NCI-H2107 treated with DMSO at 0.1 percent for 48 hours (cell line): ENCODE measurements around the gene COX8A.

Source experiments
- DNase-seq: peaks from one replicate; lab custom pipeline; 2025; ENCODE audit not compliant: unreplicated experiment; lab: John Stamatoyannopoulos, UW

The COX8A gene

GRCh38 chr11:64001484-64002420, 27.3 kb downstream of the COX8A start:
- DNase-seq, result no peak

DNA sequence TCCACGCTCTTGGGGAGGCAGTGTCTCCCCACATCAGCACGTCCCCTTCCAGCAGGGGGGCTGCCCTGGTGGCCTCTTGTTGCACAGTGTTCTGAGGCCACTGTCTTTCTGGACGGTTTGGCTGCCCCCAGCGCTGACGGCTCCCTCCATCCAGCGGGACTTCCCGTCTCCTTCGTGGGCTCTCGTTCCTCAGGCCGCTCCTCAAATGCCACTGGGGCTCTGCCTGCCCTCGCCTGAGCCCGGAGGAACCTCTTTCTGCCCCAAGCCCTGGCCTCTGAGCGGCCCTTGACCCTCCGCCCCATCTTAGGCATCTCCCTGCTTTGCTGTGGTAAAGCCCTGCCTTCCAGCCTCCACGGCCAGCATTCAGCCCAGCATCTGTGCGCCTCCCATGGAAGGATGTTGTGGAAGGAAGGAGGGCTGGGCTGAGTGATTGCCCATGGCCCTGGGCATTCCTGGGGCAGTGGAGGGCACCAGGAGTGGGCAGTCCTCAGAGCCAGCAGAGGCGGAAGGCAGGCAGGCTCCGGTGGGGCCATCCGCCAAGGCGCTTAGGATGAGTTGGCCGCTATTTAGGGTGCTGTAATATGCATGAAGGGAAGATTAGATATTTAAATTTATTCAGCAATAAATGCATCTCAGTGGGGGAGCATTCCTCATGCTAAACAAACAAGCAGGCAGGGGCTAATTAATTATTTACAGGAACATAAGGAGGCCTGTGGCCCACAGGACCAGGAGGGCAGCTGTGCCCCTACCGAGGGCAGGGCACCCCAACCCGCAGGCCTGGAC, 29.6 kb downstream of the COX8A start:
- DNase-seq, result no peak

DNA sequence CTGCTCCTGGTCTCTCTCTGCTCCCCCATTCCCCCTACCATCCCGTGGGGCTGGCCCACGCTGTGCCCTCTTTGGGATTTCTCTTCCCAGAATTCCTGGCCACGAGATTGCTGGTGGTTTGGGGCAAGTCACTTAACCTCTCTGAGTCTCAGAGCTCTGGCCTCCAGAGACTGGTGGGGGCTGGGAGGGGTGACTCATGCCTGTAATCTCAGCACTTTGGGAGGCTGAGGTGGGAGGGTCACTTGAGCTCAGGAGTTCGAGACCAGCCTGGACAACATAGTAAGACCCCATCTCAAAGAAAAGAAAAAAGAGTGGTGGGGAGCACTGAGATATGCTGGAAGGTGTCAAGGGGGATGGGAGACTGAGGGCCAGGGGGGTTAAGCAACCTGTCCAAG, 30.2 kb downstream of the COX8A start:
- DNase-seq, result no peak

- no peak for DNase-seq
Measured at GRCh38 chr11:64005691-64006090, 31.3 kb downstream of the COX8A start.

DNA sequence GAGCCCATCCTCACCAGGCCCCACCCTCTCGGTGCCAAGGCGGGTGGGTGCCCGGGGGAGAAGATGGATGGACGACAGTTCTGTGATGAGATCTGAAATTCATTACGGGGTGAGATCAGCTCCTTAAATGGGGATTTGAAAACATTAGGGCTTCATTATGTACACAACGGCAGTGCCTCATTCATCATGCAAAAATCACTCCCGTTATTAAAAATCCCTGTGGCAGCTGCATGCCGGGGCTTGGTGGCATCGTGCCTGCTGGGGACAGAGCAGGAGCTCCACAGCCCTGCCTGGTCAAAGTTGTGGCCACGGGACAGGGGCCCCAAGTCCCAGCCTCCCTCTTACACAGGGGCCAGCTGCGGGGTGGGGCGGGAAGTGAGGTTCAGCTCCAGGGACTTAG, 32.0 kb downstream of the COX8A start:
- DNase-seq, result no peak

- DNase-seq, result no peak
Measured at GRCh38 chr11:64007160-64007628, 32.8 kb downstream of the COX8A start.

DNA sequence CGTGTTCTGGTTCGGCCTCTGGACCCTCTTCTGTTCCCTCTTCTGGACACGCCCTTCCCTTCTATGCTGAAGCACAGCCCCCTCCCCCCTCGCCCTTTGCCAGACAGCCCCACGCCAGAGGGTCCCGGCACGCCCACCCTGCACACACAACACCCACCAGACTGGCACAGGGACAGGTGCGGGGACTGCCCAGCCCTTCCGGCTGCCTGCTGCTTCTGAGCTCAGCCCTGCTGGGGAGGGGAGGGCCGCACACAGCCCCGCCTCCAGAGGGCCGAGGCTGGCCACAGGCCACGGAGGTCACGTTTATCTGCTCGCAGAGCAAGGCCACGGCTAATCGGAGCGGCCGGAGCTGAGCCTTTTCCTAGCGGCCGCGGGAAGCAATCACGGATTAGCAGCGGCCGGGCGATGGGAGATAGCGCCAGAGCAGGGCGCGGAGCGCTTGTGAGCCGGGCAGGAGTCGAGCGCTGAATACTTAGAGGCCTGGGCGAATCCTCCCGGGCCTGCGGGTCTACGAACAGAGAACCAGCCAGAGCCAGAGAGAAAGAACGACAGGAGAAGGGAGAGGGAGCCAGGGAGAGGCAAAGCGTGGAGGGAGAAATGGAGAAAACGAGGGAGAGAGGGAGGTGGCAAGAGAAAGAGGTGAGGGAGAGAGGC, 33.3 kb downstream of the COX8A start:
- DNase-seq, result no peak

GRCh38 chr11:64008283-64008913, 34.0 kb downstream of the COX8A start:
- DNase-seq, result no peak

DNA sequence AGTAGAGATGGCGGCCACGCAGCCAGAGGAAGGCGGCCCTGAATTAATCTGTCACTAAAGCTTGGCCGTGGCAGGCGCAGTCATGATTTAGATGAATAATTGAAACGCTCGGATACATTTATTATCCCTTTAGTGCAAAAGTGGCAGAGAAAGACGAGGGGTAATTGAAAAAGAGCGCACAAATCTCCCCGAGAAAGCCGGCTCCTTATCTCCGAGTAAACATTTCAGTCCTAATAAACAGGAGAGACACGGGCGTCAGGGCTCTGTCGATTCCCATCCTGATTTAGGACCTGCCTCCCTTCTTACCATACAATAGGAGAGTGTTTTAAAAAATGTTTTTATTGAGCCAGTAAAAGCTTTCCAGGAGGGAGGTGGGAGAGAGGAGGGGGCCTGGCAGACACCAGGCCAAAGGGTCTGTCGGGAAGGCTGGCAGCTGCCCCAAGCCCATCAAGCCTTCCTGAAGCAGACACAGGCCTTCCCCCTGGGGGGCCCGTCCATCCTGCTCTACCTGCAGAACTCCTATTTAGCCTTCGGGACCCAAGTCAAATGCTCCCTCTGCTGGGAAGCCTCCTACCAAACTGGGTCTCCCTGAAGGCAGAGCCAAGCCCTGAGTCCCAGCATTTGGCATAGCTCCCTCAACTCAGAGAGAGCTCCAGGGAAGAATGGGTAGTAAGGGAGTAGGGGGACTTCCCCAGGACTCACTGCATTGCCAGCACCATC, 34.7 kb downstream of the COX8A start:
- no peak for DNase-seq

GRCh38 chr11:64009710-64010109, 35.3 kb downstream of the COX8A start:
- DNase-seq, result no peak

DNA sequence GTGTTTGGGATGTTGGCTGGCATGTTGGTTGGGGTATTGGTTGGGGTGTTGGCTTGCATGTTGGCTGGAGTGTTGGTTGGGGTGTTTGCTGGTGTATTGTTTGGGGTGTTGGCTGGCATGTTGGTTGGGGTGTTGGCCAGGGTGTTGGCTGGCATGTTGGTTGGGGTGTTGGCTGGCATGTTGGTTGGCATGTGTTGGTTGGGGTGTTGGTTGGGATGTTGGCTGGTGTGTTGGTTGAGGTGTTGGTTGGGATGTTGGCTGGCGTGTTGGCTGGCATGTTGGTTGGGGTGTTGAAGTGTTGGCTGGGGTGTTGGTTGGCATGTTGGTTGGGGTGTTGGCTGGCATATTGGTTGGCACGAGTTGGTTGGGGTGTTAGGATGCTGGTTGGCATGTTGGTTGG, 36.4 kb downstream of the COX8A start:
- no peak for DNase-seq

GRCh38 chr11:64011371-64011770, 37.0 kb downstream of the COX8A start:
- no peak for DNase-seq

- DNase-seq, result no peak
Measured at GRCh38 chr11:64013141-64013896, 38.9 kb downstream of the COX8A start.

DNA sequence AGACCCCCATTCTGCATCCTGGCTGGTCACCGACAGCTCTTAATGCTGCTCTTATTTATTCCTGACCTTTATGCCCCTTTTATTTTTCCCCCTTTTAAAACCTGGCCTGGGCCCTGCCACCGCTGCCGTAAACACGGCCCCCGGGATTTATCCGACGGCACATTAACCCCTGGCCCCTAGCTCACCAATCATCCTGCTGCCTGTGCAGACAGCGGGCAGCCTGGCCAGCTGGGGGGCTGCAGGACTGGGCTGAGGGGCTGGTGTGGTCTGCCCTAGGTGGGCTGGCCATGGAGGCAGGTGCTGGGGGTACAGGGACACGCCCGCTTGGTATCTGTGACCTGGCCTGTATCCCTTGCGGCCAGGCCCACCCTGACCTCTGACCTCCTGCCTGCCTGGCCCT, 39.9 kb downstream of the COX8A start:
- DNase-seq, result no peak

DNA sequence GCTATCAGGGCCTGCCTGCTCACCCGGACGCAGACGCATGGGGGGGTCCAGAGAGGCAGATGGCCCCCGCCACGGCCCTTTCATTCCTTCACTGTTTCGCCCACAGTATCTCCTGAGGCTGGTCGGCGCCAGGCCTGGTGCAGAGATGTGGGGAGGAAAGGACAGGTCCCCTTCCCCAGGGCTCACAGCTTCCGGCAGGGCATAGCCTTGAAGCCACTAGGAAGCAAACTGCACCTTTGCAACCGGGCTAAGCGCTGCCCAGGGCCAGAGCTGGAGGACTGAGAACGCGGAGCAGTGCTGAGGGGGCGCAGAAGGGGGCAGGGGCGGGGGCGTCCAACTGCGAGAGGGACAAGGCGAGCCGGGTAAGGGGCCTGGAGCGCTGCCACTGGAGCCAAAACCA, 41.1 kb downstream of the COX8A start:
- DNase-seq, result no peak

- DNase-seq, result no peak
Measured at GRCh38 chr11:64015935-64016845, 41.8 kb downstream of the COX8A start.

GRCh38 chr11:64017945-64018224, 43.5 kb downstream of the COX8A start:
- no peak for DNase-seq

DNA sequence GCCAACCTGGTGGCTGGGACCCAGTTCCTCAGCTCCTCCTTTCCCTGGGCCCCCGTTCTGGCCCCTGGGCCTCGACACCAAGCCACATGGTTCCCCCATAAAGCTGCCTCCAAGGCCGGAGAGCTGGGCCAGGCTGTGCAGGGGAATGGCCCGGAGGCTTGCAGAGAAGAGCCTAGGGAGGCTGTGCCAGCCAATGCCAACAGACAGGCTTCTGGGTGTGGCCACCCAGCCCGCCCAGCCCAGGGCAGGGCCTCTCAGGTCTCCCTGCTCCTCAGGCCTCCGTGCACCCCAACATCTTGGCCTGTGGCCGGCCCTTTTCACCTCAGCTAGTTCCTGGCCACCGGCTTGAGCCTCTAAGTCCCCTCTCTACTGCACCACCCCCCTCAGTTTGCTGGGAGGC, 43.9 kb downstream of the COX8A start:
- DNase-seq, result no peak
